Thyroid gland (tissue), 4 donors: ENCODE data around the gene ZNF266. TPM values are rescaled to one million over a fixed set of nuclear protein-coding genes. Genes with fewer than 3 reads are reported as not detected.

Source experiments
- DNase-seq, 2 donors: peaks; one replicate each; pipeline ENCODE4 v3.0.0-alpha.2; 2019
- H3K27ac ChIP-seq, 3 donors: fragments of 200-600 bp; sonication (generic); 1 replicate in 2 of 3; 2 replicates in 1 of 3; pipeline ENCODE4 v1.5.1; 2016 to 2019; ENCODE audit warnings: mild to moderate bottlenecking in 1 of 3, moderate library complexity in 1 of 3
- H3K27me3 ChIP-seq: fragments of 200-600 bp; sonication (generic); one replicate; pipeline ENCODE4 v1.5.1; 2019
- H3K36me3 ChIP-seq, 2 donors: fragments of 200-600 bp; sonication (generic); one replicate each; pipeline ENCODE4 v1.5.1; 2016 to 2019
- H3K4me1 ChIP-seq, 2 donors: fragments of 200-600 bp; sonication (generic); one replicate each; pipeline ENCODE4 v1.5.1; 2017 to 2019
- H3K4me3 ChIP-seq, 3 donors: fragments of 200-600 bp; sonication (generic); replicated peaks in 1 of 3; 1 replicate in 2 of 3; 2 replicates in 1 of 3; pipeline ENCODE4 v1.5.1; 2016; ENCODE audit warnings: mild to moderate bottlenecking in 1 of 3
- H3K9me3 ChIP-seq: fragments of 200-600 bp; sonication (generic); one replicate; pipeline ENCODE4 v1.5.1; 2017
- POLR2A ChIP-seq, 2 donors: fragments of 450-650 bp; IDR thresholded peaks; one replicate each; pipeline ENCODE4 v1.6.1; 2017; ENCODE audit warnings: antibody characterized with exemption in 2 of 2, mild to moderate bottlenecking in 2 of 2, moderate library complexity in 1 of 2
- WGBS, 2 donors: methylation state at CpG; one replicate each; pipeline ENCODE4 v1.1.5; 2017; 5-methylcytosine and 5-hydroxymethylcytosine counted together
- intact Hi-C: fragments of 100-400 bp; cut with DNase I; formaldehyde crosslinking; loops from one replicate; pipeline ENCODE4 v1.15.1; 2023
- total RNA-seq, 4 donors: library from RNA; depleted of rRNA; stranded (reverse); fragments of >200 nt; gene quantifications; one replicate each; pipeline ENCODE4 v1.2.3, GENCODE V29; 2016
- TF ChIP-seq, protein P1 (sequence below), 6 experiments: fragments of 200-600 bp in 3 of 6; fragments of 450-650 bp in 3 of 6; sonication (generic) in 3 of 6; IDR thresholded peaks; one replicate each; pipeline ENCODE4 v1.5.1; 2016 to 2019; ENCODE audit warnings: antibody characterized with exemption in 6 of 6, mild to moderate bottlenecking in 2 of 6, inconsistent platforms in 1 of 6, moderate library complexity in 1 of 6

Gene ZNF266
- total RNA-seq, 4 donors from 2014 or later, result 29.6 to 42.2 (median 34.8) TPM

DNA sequence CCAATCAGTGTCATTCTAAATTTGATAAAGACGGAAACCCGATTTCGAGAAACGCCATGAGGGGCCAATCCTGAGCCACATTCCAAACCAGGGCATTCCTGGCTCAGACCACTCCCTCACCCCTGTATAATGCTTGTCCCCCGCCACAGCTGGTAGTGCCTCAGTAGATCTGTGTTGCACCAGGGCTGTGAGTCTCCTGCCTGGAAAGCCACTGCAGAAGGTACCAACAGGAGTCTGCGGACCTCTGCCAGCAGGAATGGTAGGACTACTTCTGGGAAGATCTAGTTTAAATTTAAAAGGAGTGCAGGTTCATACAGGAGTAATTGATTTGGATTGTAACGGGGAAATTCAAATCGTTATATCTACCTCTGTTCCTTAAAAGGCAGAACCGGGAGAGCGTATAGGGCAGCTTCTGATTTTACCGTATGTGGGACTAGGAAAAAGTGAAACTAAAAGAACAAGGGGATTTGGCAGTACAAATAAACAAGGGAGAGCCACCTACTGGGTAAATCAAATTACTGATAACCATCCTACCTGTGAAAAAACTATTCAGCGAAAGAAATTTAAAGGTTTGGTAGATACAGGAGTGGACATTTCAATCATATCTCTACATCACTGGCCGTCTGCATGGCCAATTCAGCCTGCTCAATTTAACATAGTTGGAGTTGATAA is 20.8 kb upstream of the ZNF266 start:
- H3K9me3 ChIP-seq, result no peaks in the 10 kb centered on the region
- no peaks in the 10 kb centered on the region for H3K4me1 ChIP-seq
- no peak overlapping the region for H3K4me3 ChIP-seq
- no peak for DNase-seq
- no peak overlapping the region for H3K27ac ChIP-seq
- H3K27me3 ChIP-seq, result no peaks in the 10 kb centered on the region
- 83 to 96% methylated on average over 13 of the region's 13 CpGs for WGBS, 2 donors
- intact Hi-C loops, result no loop called here
- no peaks in the 10 kb centered on the region for H3K36me3 ChIP-seq
- TF ChIP-seq POLR2A (IDR thresholded peaks at IDR 0.05), result no peak
- TF ChIP-seq, protein P1, sequence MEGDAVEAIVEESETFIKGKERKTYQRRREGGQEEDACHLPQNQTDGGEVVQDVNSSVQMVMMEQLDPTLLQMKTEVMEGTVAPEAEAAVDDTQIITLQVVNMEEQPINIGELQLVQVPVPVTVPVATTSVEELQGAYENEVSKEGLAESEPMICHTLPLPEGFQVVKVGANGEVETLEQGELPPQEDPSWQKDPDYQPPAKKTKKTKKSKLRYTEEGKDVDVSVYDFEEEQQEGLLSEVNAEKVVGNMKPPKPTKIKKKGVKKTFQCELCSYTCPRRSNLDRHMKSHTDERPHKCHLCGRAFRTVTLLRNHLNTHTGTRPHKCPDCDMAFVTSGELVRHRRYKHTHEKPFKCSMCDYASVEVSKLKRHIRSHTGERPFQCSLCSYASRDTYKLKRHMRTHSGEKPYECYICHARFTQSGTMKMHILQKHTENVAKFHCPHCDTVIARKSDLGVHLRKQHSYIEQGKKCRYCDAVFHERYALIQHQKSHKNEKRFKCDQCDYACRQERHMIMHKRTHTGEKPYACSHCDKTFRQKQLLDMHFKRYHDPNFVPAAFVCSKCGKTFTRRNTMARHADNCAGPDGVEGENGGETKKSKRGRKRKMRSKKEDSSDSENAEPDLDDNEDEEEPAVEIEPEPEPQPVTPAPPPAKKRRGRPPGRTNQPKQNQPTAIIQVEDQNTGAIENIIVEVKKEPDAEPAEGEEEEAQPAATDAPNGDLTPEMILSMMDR (IDR thresholded peaks at IDR 0.05), result no peak

DNA sequence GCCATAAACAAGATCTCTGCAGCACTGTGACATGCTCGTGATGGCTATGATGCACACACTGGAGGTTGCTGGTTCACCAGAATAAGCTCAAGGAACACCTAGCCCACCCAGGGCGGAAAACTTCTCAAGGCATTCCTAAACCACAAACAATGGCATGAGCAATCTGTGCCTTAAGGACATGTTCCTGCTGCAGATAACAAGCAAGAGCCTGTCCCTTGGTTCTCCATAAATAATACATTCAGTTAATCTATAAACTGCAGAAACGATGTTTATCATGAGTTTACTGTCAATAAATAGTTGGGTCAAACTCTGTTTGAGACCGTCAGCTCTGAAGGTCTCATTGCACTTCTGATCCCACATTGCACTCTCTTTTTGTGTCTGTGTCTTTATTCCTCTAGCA is 18.6 kb upstream of the ZNF266 start:
- Histone ChIP-seq H3K4me3 (no peak overlapping the region), H3K9me3 (no peaks in the 10 kb centered on the region), H3K36me3 (no peaks in the 10 kb centered on the region), H3K27ac (no peak overlapping the region), H3K27me3 (no peaks in the 10 kb centered on the region), H3K4me1 (no peaks in the 10 kb centered on the region)
- TF ChIP-seq, protein P1 (IDR thresholded peaks at IDR 0.05), result no peak
- TF ChIP-seq POLR2A (IDR thresholded peaks at IDR 0.05), result no peak
- intact Hi-C loops, result no loop called here
- 87 to 96% methylated on average over 4 of the region's 4 CpGs for WGBS, 2 donors
- DNase-seq, result no peak

DNA sequence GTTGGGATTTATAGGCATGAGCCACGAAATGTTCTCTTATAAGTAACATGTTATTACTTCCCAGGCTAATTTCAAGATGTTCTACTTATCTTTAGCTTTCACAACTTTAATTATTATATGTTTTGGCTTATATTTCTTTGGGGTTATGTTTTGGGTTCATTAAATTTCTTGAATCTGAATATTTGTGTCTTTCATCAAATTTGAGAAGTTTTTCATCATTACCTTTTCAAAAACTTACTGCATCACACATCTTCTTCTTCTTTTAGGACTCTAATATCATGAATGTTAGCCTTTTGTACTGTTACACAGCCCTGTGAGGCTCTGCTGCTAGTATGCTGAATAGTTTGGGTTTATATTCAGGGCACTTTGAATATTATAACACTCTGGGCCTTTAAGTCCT is 9.7 kb upstream of the ZNF266 start:
- TF ChIP-seq POLR2A (IDR thresholded peaks at IDR 0.05), result no peak
- TF ChIP-seq, protein P1 (IDR thresholded peaks at IDR 0.05), result no peak

DNA sequence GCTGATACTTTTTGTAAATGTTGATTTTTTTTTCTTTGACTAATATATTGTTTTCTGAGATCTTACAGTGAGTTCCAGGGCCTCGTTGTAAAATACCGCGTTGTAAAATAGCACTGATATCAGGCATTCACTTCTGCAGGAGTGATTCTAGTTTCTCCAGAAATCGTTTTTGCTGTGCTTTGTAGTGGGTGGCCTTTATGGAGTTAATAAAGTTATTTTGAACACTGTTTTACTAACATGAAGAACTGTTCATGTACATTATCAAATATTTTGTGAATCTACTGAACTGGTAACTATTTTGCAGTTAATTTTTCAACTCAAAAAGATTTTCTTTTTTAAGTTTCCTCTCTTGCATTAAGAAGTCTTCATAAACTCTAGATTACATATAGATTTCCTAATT is 985 bp upstream of the ZNF266 start:
- TF ChIP-seq POLR2A (IDR thresholded peaks at IDR 0.05), result no peak
- TF ChIP-seq, protein P1 (IDR thresholded peaks at IDR 0.05), result no peak
- DNase-seq, result no peak
- Histone ChIP-seq H3K4me3 (no peak overlapping the region), H3K27me3 (no peaks in the 10 kb centered on the region), H3K36me3 (peaks cover 3 to 6% of the 10 kb centered on the region in 2 donors), H3K27ac (no peak overlapping the region), H3K4me1 (peaks cover 16 to 19% of the 10 kb centered on the region in 2 donors), H3K9me3 (no peaks in the 10 kb centered on the region)
- 69 to 75% methylated on average over 4 of the region's 4 CpGs for WGBS, 2 donors
- intact Hi-C loops, result no loop called here

More for the DNA sequence above, 9.7 kb upstream of the ZNF266 start:
- intact Hi-C loops, result no loop called here
- no peak for DNase-seq
- Histone ChIP-seq H3K4me1 (no peaks in the 10 kb centered on the region), H3K27ac (no peak overlapping the region), H3K27me3 (no peaks in the 10 kb centered on the region), H3K36me3 (no peaks in the 10 kb centered on the region), H3K9me3 (no peaks in the 10 kb centered on the region), H3K4me3 (no peak overlapping the region)
- 91 to 94% methylated on average over 1 of the region's 1 CpG for WGBS, 2 donors

DNA sequence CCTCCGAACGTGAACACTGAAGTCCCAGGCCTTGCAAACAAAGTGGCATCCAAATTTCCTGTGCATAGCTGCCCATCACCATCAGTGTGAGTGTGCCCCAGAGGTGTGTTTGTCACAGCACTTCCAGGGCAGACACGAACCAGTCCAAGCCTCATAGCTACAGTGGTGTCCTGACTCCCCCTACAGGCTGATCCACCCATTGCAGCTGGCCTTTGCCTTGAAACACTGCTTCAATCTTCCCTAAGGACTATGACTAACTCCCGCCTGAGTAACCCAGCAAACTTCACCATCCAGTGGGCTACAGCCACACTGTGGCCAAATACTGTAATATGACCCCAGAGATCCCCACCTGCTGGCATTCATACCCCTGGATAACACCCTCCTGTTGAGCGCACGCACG is 3.9 kb downstream of the ZNF266 start:
- no peak overlapping the region for H3K27ac ChIP-seq

More for the DNA sequence above, 3.9 kb downstream of the ZNF266 start:
- intact Hi-C loops, result no loop called here
- peak; percentile 9 to 12 for DNase-seq
- no peaks in the 10 kb centered on the region for H3K9me3 ChIP-seq
- 82 to 86% methylated on average over 7 of the region's 7 CpGs for WGBS, 2 donors
- peaks cover 5 to 15% of the 10 kb centered on the region in 2 donors for H3K36me3 ChIP-seq
- peaks cover 16 to 19% of the 10 kb centered on the region in 2 donors for H3K4me1 ChIP-seq
- no peaks in the 10 kb centered on the region for H3K27me3 ChIP-seq
- TF ChIP-seq POLR2A (IDR thresholded peaks at IDR 0.05), result no peak
- TF ChIP-seq, protein P1 (IDR thresholded peaks at IDR 0.05), result peak in 3 of 6 experiments; percentile 29 to 44 (median 35)
- H3K4me3 ChIP-seq, result no peak overlapping the region
